Measurements from ENCODE around the gene SLC43A3. TPM values are rescaled to one million over a fixed set of nuclear protein-coding genes. Genes with fewer than 3 reads are reported as not detected.

SLC43A3 gene
- total RNA-seq, 4 donors from 2014 or later, result 40.9 to 75.9 (median 60.0) TPM

DNA sequence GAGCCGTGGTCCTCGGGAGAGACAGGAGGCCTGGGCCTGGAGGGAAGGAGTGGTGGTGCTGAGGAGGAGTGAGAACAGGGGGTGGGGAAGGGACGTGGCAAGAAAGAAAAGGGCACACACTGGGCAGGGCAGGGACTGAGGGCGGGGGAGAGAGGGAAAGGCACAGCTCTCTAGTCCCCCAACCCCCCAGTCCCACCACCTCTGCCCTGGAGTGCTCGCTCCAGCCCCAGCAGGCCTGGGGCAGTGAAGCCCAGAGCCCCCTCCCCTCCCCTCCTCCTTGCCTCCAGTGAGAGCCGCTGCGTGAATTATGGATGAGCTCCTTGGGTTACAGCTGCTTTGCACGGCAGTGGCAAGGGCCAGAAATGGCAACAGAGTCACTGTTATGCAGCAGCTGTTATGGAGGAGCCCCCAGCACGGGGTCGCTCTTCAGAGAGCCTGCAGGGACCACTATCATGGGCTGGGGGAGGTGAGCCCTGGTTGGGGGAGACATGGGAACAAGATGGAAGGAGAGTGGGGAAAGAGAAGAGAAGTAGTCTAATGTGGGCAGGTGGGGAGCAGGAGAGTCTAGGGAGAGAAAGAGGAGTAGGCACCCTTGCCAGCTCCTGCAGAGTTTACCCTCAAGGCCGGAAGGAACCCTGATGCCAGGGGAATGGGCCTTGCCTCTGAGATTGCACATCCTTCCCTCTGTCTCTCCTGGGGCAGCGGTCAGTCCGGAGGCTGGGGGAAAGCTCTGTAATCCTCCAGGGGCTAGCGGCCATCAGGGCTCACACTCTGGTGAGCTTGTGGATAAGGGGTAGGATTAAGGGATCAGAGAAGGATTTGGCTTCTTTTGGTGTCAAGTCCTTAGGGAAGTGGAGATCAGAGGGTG, 37.0 kb upstream of the SLC43A3 start:
- Histone ChIP-seq H3K27ac (no peak overlapping the region), H3K4me3 (no peak overlapping the region), H3K9me3 (no peaks in the 10 kb centered on the region), H3K36me3 (no peaks in the 10 kb centered on the region), H3K27me3 (peaks cover 64% of the 10 kb centered on the region), H3K4me1 (peaks cover 0 to 25% (median 15%) of the 10 kb centered on the region in 3 donors)
- TF ChIP-seq, protein P1, sequence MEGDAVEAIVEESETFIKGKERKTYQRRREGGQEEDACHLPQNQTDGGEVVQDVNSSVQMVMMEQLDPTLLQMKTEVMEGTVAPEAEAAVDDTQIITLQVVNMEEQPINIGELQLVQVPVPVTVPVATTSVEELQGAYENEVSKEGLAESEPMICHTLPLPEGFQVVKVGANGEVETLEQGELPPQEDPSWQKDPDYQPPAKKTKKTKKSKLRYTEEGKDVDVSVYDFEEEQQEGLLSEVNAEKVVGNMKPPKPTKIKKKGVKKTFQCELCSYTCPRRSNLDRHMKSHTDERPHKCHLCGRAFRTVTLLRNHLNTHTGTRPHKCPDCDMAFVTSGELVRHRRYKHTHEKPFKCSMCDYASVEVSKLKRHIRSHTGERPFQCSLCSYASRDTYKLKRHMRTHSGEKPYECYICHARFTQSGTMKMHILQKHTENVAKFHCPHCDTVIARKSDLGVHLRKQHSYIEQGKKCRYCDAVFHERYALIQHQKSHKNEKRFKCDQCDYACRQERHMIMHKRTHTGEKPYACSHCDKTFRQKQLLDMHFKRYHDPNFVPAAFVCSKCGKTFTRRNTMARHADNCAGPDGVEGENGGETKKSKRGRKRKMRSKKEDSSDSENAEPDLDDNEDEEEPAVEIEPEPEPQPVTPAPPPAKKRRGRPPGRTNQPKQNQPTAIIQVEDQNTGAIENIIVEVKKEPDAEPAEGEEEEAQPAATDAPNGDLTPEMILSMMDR (IDR thresholded peaks at IDR 0.05), result no peak
- TF ChIP-seq EP300 (IDR thresholded peaks at IDR 0.05) (no peak), POLR2AphosphoS5 (IDR thresholded peaks at IDR 0.05) (no peak), POLR2A (IDR thresholded peaks at IDR 0.05) (no peak)
- ATAC-seq, result no peak
- 66% methylated on average over 6 of the region's 14 CpGs; no CpG with 5 or more reads in 1 of the 2 donors for WGBS, 2 donors (ENCODE audit: low coverage in 1 of 2)

DNA sequence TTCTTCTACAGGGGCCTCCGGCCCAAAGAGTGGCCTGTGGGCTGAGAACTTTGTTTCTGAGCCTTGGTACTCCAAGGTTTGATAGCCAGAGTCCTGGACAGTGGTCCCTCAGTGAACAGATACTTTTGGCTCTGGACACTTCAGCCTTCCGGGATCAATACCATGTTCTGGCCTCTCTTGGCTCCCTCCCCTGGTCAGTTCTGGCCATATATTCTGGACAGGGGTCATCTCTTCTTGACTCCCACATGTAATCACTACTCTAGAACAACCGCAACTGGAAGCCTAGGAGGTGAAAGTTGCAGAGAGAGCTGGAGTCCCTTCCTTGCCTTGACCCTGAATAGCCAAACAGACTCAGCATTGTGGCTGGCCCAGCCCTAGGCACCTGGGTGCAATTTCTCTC, 35.7 kb upstream of the SLC43A3 start:
- WGBS, 2 donors (ENCODE audit: low coverage in 1 of 2), result 83 to 100% methylated on average over 1 to 2 of the region's 3 CpGs
- TF ChIP-seq, protein P1 (IDR thresholded peaks at IDR 0.05), result no peak
- no peak for TF ChIP-seq POLR2A (IDR thresholded peaks at IDR 0.05)
- TF ChIP-seq EP300 (IDR thresholded peaks at IDR 0.05), result no peak
- no peak for TF ChIP-seq POLR2AphosphoS5 (IDR thresholded peaks at IDR 0.05)
- Histone ChIP-seq H3K4me3 (no peak overlapping the region), H3K36me3 (no peaks in the 10 kb centered on the region), H3K9me3 (no peaks in the 10 kb centered on the region), H3K27me3 (peaks cover 74% of the 10 kb centered on the region), H3K27ac (no peak overlapping the region), H3K4me1 (peaks cover 0 to 38% (median 25%) of the 10 kb centered on the region in 3 donors)
- ATAC-seq, result no peak

DNA sequence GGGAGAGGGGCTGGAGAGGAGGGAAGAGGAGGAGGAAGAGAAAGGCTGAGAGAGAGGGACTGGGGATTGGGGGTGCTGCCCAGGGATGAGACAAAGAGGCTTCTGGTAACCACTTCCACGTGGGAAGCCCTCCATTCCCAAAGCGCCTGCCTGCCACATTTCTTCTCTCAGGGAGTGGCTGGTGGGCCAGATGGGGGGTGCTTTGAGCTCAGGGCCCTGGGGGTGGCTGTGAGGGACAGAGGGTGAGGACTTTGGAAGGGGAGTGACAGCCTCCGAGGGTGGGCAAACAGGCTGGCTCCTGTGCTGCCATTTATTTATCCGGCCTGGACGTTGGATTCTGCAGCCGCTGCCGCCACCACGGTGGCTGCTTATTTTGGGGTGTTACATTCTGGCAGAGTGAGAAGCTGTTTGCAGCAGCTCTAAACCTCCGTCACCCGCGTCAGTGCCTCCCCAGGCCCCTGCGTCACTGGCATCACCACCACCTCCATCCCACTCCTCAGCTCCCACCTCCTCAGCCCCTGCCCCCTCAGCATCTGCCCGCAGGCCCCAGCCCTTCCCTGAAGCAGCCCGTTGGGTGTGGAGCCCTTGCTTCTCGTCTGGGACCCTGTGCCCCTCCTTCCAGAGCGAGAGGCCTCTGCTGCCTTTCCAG, 35.0 kb upstream of the SLC43A3 start:
- Histone ChIP-seq H3K36me3 (no peaks in the 10 kb centered on the region), H3K27ac (no peak overlapping the region), H3K9me3 (no peaks in the 10 kb centered on the region), H3K4me1 (peaks cover 0 to 44% (median 27%) of the 10 kb centered on the region in 3 donors), H3K4me3 (no peak overlapping the region), H3K27me3 (peaks cover 75% of the 10 kb centered on the region)
- no peak for TF ChIP-seq POLR2AphosphoS5 (IDR thresholded peaks at IDR 0.05)
- TF ChIP-seq EP300 (IDR thresholded peaks at IDR 0.05), result no peak
- TF ChIP-seq POLR2A (IDR thresholded peaks at IDR 0.05), result no peak
- TF ChIP-seq, protein P1 (IDR thresholded peaks at IDR 0.05), result no peak
- 45 to 73% methylated on average over 6 to 8 of the region's 16 CpGs for WGBS, 2 donors (ENCODE audit: low coverage in 1 of 2)
- ATAC-seq, result no peak

DNA sequence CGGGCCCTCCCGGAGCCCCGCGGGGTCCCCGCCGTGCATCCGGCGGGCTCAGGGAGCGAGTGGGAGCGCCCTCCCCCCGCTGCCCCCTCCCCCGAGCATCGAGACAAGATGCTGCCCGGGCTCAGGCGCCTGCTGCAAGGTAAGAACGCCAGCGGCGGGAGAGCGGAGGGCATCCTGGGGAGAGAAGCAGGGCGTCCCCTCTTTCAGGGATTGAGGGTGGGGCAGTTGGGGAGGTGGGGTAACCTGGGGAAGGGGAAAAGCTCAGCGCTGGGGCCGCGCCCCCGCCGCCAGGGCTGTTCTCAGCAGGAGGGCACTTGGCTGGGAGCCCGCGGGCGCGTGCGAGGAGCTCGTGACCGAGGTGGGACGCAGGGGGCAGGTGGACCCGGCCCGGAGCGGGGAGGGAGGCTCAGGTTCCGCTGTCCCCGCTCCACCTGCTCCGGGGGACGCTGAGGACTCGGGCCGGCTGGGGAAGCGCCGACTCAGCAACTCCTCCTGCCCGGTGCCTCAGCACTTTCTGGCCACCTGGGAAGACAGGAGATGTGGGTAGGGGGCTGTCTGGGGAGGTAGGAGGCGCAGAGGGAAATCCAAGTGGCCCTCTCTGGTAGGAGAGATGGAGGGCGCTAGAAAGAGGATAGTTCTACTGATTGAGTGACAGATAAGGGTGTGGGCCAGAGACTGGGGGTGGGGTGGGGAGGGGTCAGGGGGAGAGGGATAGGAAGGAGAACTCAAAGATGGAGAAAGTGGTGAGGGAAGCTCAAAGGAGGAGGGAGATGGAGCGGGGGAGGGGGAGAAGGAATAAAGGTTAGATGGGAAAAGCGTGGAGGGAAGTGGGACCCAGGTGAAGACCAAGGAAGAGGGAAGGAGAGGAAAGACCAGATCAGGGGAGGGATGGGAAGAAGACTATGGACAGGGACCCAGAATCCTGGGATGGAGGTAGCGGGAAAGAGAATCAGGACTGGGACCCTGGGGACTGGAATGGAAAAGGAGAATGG, 34.1 kb upstream of the SLC43A3 start:
- no peak for TF ChIP-seq POLR2AphosphoS5 (IDR thresholded peaks at IDR 0.05)
- no peak for TF ChIP-seq POLR2A (IDR thresholded peaks at IDR 0.05)
- TF ChIP-seq, protein P1 (IDR thresholded peaks at IDR 0.05), result no peak
- TF ChIP-seq EP300 (IDR thresholded peaks at IDR 0.05), result no peak
- H3K27me3 ChIP-seq, result peaks cover 78% of the 10 kb centered on the region
- no peaks in the 10 kb centered on the region for H3K9me3 ChIP-seq
- H3K27ac ChIP-seq, result no peak overlapping the region
- WGBS, 2 donors (ENCODE audit: low coverage in 1 of 2), result 52 to 89% methylated on average over 2 to 4 of the region's 50 CpGs
- no peak for ATAC-seq
- H3K4me3 ChIP-seq, result peak overlapping the region in 1 of 2 donors; percentile 52
- peaks cover 0 to 46% (median 27%) of the 10 kb centered on the region in 3 donors for H3K4me1 ChIP-seq
- H3K36me3 ChIP-seq, result no peaks in the 10 kb centered on the region

Data from gastroesophageal sphincter (tissue), 4 donors.